Activated CD4-positive, alpha-beta T cell treated with anti-CD3 and anti-CD28 coated beads, Interleukin-2, amount 10 ng/mL, durations not matched to agents 7 days and 5 days (primary cell): ENCODE results near the gene ASCL3. TPM values are rescaled to one million over a fixed set of nuclear protein-coding genes. Genes with fewer than 3 reads are reported as not detected.
"Not testable (repeated sequence)": the region's sequence is repeated elsewhere in the genome, so short reads cannot be mapped to it uniquely, and the experiment has no call there.

ENCODE experiments used
- CTCF ChIA-PET: fragments of 350-600 bp; sonication (Branson Sonifier 250); formaldehyde crosslinking; loops from one replicate; lab custom pipeline; 2021; ENCODE audit warnings: antibody characterized with exemption; lab: Charles Lee
- POLR2A ChIA-PET: fragments of 350-600 bp; sonication (Branson Sonifier 250); formaldehyde crosslinking; loops from one replicate; lab custom pipeline; 2021; ENCODE audit warnings: antibody characterized with exemption; lab: Charles Lee
- DNase-seq: peaks from one replicate; pipeline ENCODE4 v3.0.0-alpha.2; 2020
- H3K27ac Mint-ChIP-seq: one replicate; pipeline ENCODE4 v1.8.0; 2021; ENCODE audit warnings: mild to moderate bottlenecking, moderate library complexity, mixed read lengths
- H3K27me3 Mint-ChIP-seq: one replicate; pipeline ENCODE4 v1.8.0; 2021; ENCODE audit warnings: mixed read lengths
- H3K36me3 Mint-ChIP-seq: one replicate; pipeline ENCODE4 v1.8.0; 2021; ENCODE audit warnings: low read depth, mixed read lengths
- H3K4me1 Mint-ChIP-seq: one replicate; pipeline ENCODE4 v1.8.0; 2021; ENCODE audit warnings: mixed read lengths
- H3K4me3 Mint-ChIP-seq: one replicate; pipeline ENCODE4 v1.8.0; 2021; ENCODE audit warnings: mild to moderate bottlenecking, moderate library complexity, mixed read lengths
- H3K9me3 Mint-ChIP-seq: one replicate; pipeline ENCODE4 v1.8.0; 2021; ENCODE audit warnings: mixed read lengths
- total RNA-seq, 2 experiments: library from RNA; stranded (reverse); gene quantifications; one replicate each; pipeline ENCODE4 v1.2.3, GENCODE V29; 2021

The ASCL3 gene
- total RNA-seq, 2 experiments from 2014 or later: not detected

GRCh38 chr11:8937159-8937558, 5.7 kb downstream of the ASCL3 start:
- ChIA-PET POLR2A (no interaction called here), CTCF (interaction anchor here (0.8 to 1.9 kb wide), 2 partner anchors 13 to 15 kb away, joined by 4 read pairs; no protein-coding TSS in a partner anchor)
- Mint-ChIP-seq H3K27me3 (peaks cover 11% of the 10 kb centered on the region), H3K27ac (no peak overlapping the region), H3K36me3 (no peaks in the 10 kb centered on the region), H3K9me3 (no peaks in the 10 kb centered on the region), H3K4me1 (peaks cover 4% of the 10 kb centered on the region), H3K4me3 (no peak overlapping the region)
- no peak for DNase-seq

- CTCF ChIA-PET: interaction anchor here (0.8 to 1.3 kb wide), 2 partner anchors 10 to 24 kb away, joined by 3 to 4 read pairs; no protein-coding TSS in a partner anchor
- DNase-seq, H3K27me3 Mint-ChIP-seq, H3K4me3 Mint-ChIP-seq, H3K27ac Mint-ChIP-seq, POLR2A ChIA-PET, H3K9me3 Mint-ChIP-seq, H3K36me3 Mint-ChIP-seq, H3K4me1 Mint-ChIP-seq: not testable (repeated sequence)
Measured at GRCh38 chr11:8935789-8936188, 7.0 kb downstream of the ASCL3 start.

- no peak for DNase-seq
- no peaks in the 10 kb centered on the region for H3K36me3 Mint-ChIP-seq
- peak overlapping the region; percentile 12 for H3K4me3 Mint-ChIP-seq
- H3K9me3 Mint-ChIP-seq: no peaks in the 10 kb centered on the region
- H3K27me3 Mint-ChIP-seq: no peaks in the 10 kb centered on the region
- H3K27ac Mint-ChIP-seq: no peak overlapping the region
- POLR2A ChIA-PET: no interaction called here
- peaks cover 4% of the 10 kb centered on the region for H3K4me1 Mint-ChIP-seq
- CTCF ChIA-PET: interaction anchor here (0.8 to 1.3 kb wide), 2 partner anchors 9 to 25 kb away, joined by 3 to 4 read pairs; no protein-coding TSS in a partner anchor
Measured at GRCh38 chr11:8934742-8935488, 7.9 kb downstream of the ASCL3 start.

DNA sequence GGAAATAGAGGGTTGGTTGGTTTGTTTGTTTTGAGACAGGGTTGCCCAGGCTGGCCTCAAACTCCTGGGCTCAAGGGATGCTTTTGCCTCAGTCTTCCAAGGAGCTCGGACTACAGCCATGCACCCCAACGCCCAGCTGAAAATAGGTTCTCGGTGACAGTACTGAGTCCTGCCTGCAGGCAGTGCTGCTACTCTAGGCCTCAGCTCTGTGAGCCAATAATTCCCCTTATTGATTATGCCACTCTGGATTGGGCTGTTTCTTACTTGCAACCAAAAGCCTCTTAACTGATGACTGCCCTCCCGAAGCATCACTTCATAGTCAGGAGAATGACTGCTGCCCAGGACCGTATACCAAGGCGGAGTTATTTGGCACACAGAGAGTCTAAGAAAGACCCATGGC, 8.9 kb downstream of the ASCL3 start:
- no peak overlapping the region for H3K4me3 Mint-ChIP-seq
- H3K36me3 Mint-ChIP-seq: no peaks in the 10 kb centered on the region
- CTCF ChIA-PET: interaction anchor here (1.0 kb wide), 1 partner anchor 12 kb away, joined by 3 read pairs; no protein-coding TSS in a partner anchor
- DNase-seq: no peak
- H3K27me3 Mint-ChIP-seq: no peaks in the 10 kb centered on the region
- H3K27ac Mint-ChIP-seq: no peak overlapping the region
- POLR2A ChIA-PET: no interaction called here
- no peaks in the 10 kb centered on the region for H3K9me3 Mint-ChIP-seq
- peaks cover 4% of the 10 kb centered on the region for H3K4me1 Mint-ChIP-seq

GRCh38 chr11:8932564-8933180, 10.1 kb downstream of the ASCL3 start, which contains the start of gene C11orf16:
Gene C11orf16 (minus strand): TSS chr11:8932947. CDS start chr11:8932308, 639 bp downstream.
- no peaks in the 10 kb centered on the region for H3K27me3 Mint-ChIP-seq
- H3K4me3 Mint-ChIP-seq: no peak within 1 kb of the TSS
- CTCF ChIA-PET: no interaction called here
- no peak within 1 kb of the TSS for H3K27ac Mint-ChIP-seq
- DNase-seq: no peak
- H3K36me3 Mint-ChIP-seq: no peaks in the 10 kb centered on the region
- H3K4me1 Mint-ChIP-seq: peaks cover 4% of the 10 kb centered on the region
- no peaks in the 10 kb centered on the region for H3K9me3 Mint-ChIP-seq
- POLR2A ChIA-PET: no interaction called here

GRCh38 chr11:8930456-8931175, 12.2 kb downstream of the ASCL3 start:
- ChIA-PET CTCF (interaction anchor here (0.6 to 1.2 kb wide), 2 partner anchors 72 to 734 kb away, joined by 3 read pairs; no protein-coding TSS in a partner anchor), POLR2A (interaction anchor here (0.6 kb wide), 1 partner anchor 809 kb away, joined by 3 read pairs; no protein-coding TSS in a partner anchor)
- no peaks in the 10 kb centered on the region for H3K27me3 Mint-ChIP-seq
- no peak for DNase-seq
- H3K36me3 Mint-ChIP-seq: no peaks in the 10 kb centered on the region
- no peak overlapping the region for H3K4me3 Mint-ChIP-seq
- no peak overlapping the region for H3K27ac Mint-ChIP-seq
- no peaks in the 10 kb centered on the region for H3K9me3 Mint-ChIP-seq
- peaks cover 4% of the 10 kb centered on the region for H3K4me1 Mint-ChIP-seq

DNA sequence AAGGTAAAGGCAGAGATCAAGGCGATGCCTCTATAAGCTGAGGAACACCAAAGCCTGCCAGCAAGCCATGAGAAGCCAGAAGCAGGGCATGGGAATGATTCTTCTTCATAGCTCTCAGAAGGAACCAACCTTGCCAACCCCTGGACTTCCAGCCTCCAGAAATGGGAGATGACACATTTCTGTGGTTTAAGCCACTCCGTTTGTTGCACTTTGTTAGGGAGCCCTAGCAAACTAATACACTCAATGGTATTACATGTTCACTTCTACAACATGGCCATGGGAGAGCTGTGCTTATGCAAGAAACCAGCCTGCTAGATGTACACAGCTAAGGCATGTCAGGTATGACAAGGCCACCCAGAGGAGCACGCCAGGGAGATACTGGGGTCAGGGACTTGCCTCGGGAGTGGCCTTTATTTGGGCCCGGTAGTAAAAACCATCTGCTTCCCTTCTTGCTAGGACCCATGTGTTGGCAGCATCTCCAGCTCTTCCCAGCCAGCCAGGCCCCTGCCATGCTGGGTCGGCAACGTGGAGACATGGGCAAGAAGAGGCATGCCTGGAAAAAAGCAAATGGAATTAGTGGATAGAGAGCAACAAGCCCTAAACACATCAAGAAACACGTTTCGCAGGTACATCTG, 13.7 kb downstream of the ASCL3 start:
- H3K9me3 Mint-ChIP-seq: no peaks in the 10 kb centered on the region
- H3K27ac Mint-ChIP-seq: no peak overlapping the region
- no peaks in the 10 kb centered on the region for H3K4me1 Mint-ChIP-seq
- POLR2A ChIA-PET: no interaction called here
- no peak for DNase-seq
- peaks cover 4% of the 10 kb centered on the region for H3K36me3 Mint-ChIP-seq
- no peaks in the 10 kb centered on the region for H3K27me3 Mint-ChIP-seq
- H3K4me3 Mint-ChIP-seq: no peak overlapping the region
- CTCF ChIA-PET: interaction anchor here (0.7 kb wide), 1 partner anchor 194 kb away, joined by 3 read pairs; no protein-coding TSS in a partner anchor

DNA sequence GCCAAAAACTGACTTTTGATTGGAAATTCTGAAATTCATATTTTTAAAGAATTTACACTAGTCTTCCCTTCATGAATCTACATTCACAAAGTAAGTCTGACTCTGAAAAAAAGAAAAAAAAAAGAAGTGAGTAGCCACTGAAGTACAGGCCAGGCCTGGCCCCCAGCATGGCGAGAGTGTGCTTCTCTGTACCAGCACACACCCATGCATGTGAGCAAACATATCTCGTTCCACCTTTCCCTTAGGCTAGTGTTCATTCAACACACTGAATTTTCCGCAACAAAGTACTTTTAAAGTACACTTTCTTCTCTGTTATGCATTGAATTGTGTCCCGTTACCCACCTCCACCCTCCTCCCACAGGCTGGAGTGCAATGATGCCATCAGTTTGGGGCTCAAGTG, 14.6 kb downstream of the ASCL3 start:
- ChIA-PET CTCF (no interaction called here), POLR2A (no interaction called here)
- H3K9me3 Mint-ChIP-seq: no peaks in the 10 kb centered on the region
- H3K27me3 Mint-ChIP-seq: no peaks in the 10 kb centered on the region
- DNase-seq: no peak
- peak overlapping the region; percentile 6 for H3K27ac Mint-ChIP-seq
- H3K4me3 Mint-ChIP-seq: no peak overlapping the region
- H3K4me1 Mint-ChIP-seq: no peaks in the 10 kb centered on the region
- H3K36me3 Mint-ChIP-seq: peaks cover 4% of the 10 kb centered on the region

DNA sequence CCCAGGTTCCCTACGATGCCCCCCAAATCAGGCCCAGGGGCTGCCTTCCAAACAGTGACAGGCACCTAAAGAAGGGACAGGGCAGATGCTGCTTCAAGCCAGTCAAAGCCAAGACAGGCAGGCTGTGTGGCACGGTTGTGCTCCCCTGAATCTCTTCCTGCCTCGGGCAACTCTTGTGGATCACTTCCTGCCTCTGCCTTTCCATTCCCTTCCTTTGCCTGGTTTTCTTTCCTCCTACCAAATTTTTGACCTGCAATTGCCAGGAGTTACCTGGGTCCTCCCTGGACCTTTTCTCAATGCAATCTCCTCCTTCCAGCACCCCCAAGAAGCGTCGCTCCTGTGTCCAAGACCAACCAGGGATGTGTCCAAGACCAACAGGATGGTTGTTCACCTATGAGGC, 15.6 kb downstream of the ASCL3 start:
- no peak overlapping the region for H3K27ac Mint-ChIP-seq
- CTCF ChIA-PET: interaction anchor here (0.6 to 0.8 kb wide), 3 partner anchors 13 to 498 kb away, joined by 3 read pairs; no protein-coding TSS in a partner anchor
- H3K4me3 Mint-ChIP-seq: no peak overlapping the region
- POLR2A ChIA-PET: interaction anchor here (0.6 kb wide), 1 partner anchor 1013 kb away, joined by 3 read pairs; no protein-coding TSS in a partner anchor
- H3K9me3 Mint-ChIP-seq: no peaks in the 10 kb centered on the region
- no peaks in the 10 kb centered on the region for H3K27me3 Mint-ChIP-seq
- DNase-seq: no peak
- no peaks in the 10 kb centered on the region for H3K4me1 Mint-ChIP-seq
- peaks cover 8% of the 10 kb centered on the region for H3K36me3 Mint-ChIP-seq

DNA sequence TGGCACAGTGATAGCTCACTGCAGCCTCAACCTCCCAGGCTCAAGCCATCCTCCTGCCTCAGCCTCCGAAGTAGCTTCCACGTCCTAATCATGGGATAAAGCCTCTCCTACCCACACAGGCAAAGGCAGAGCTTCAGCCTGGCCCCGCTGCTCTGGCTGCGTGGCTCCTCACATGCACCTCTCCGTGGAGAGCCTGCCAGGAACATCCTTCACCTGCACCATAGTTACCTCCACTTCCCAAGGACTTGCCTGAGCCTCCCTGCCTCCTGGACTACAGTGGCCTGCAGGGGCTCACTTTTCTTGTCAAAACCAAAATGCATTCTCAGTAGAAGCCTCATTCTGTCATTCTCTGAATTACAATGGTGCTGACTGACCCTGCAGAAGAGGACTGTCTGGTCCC, 16.6 kb downstream of the ASCL3 start:
- CTCF ChIA-PET: interaction anchor here (0.5 to 1.4 kb wide), 4 partner anchors 9 to 300 kb away, joined by 3 read pairs; no protein-coding TSS in a partner anchor
- no peak overlapping the region for H3K27ac Mint-ChIP-seq
- POLR2A ChIA-PET: no interaction called here

GRCh38 chr11:8925711-8926110, 17.1 kb downstream of the ASCL3 start:
- no peak overlapping the region for H3K4me3 Mint-ChIP-seq
- peaks cover 11% of the 10 kb centered on the region for H3K36me3 Mint-ChIP-seq
- POLR2A ChIA-PET: no interaction called here
- no peaks in the 10 kb centered on the region for H3K27me3 Mint-ChIP-seq
- no peaks in the 10 kb centered on the region for H3K4me1 Mint-ChIP-seq
- H3K9me3 Mint-ChIP-seq: no peaks in the 10 kb centered on the region
- no peak overlapping the region for H3K27ac Mint-ChIP-seq
- CTCF ChIA-PET: interaction anchor here (0.5 to 1.4 kb wide), 4 partner anchors 10 to 301 kb away, joined by 3 read pairs; no protein-coding TSS in a partner anchor
- DNase-seq: no peak

More for the DNA sequence above, 16.6 kb downstream of the ASCL3 start:
- no peak for DNase-seq
- H3K36me3 Mint-ChIP-seq: peaks cover 11% of the 10 kb centered on the region
- H3K4me3 Mint-ChIP-seq: no peak overlapping the region
- no peaks in the 10 kb centered on the region for H3K9me3 Mint-ChIP-seq
- H3K4me1 Mint-ChIP-seq: no peaks in the 10 kb centered on the region
- no peaks in the 10 kb centered on the region for H3K27me3 Mint-ChIP-seq

GRCh38 chr11:8922691-8923090, 20.1 kb downstream of the ASCL3 start:
- no peak overlapping the region for H3K27ac Mint-ChIP-seq
- POLR2A ChIA-PET: interaction anchor here (1.2 kb wide), 1 partner anchor 11 kb away, joined by 8 read pairs; no protein-coding TSS in a partner anchor
- no peaks in the 10 kb centered on the region for H3K4me1 Mint-ChIP-seq
- H3K9me3 Mint-ChIP-seq: no peaks in the 10 kb centered on the region
- H3K27me3 Mint-ChIP-seq: no peaks in the 10 kb centered on the region
- H3K36me3 Mint-ChIP-seq: peaks cover 25% of the 10 kb centered on the region
- H3K4me3 Mint-ChIP-seq: no peak overlapping the region
- CTCF ChIA-PET: interaction anchor here (0.8 to 1.1 kb wide), 3 partner anchors 11 to 37 kb away, joined by 3 to 4 read pairs (median 3); no protein-coding TSS in a partner anchor
- no peak for DNase-seq
